PC-3 (cell line): ENCODE results near the gene SFXN4.
A peak's percentile ranks its signal among the peaks of the same experiment; 100 is the strongest.

Experiments
- EZH2phosphoT487 ChIP-seq: fragments of 300-600 bp; sonication (generic); IDR thresholded peaks from 2 replicates; pipeline ENCODE4 v1.6.1; 2018; ENCODE audit warnings: mild to moderate bottlenecking, antibody characterized with exemption, low read length, borderline replicate concordance
- TF ChIP-seq, protein P1 (sequence below): fragments of 300-600 bp; sonication (generic); conservative IDR thresholded peaks from 2 replicates; pipeline ENCODE4 v1.5.1; 2017; ENCODE audit warnings: antibody characterized with exemption, low read depth, mild to moderate bottlenecking, low read length

DNA sequence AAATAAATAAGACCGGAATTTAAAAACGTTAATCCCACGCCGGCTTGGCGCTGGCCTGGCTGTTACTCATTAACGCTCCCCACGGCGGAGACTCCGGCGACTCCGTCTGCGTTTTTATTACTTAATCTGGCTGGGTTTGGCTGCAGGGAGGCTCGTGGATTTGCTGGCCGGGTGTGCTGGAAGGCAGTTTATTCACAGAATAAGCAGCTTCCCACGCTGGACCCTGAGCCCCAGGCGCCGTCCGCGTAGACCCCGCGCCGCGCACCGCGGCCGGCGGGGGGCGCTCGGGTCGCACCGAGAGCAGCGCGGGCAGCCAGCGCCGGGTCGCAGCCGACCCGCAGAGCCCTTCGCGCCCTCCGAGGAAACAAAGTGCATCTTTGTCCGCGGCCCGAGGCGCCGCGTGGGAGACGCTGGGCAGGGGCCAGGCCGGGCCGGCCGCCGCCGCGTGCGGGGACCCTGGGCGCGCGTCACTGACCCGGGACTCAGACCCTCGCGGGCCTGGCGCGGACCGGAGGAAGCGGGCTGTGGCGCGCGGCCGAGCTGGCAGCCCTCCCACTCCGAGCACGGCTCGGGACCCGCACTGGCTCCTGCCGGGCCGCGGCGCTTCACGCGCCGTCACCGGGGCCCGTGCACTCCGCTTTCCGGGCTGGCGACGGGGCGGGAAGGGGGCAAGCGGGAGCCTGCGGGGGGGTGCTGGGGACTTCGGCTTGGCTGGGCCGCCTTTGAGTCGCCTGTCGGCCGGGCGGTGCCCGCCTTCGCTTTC is 41.3 kb upstream of the SFXN4 start:
- TF ChIP-seq, protein P1, sequence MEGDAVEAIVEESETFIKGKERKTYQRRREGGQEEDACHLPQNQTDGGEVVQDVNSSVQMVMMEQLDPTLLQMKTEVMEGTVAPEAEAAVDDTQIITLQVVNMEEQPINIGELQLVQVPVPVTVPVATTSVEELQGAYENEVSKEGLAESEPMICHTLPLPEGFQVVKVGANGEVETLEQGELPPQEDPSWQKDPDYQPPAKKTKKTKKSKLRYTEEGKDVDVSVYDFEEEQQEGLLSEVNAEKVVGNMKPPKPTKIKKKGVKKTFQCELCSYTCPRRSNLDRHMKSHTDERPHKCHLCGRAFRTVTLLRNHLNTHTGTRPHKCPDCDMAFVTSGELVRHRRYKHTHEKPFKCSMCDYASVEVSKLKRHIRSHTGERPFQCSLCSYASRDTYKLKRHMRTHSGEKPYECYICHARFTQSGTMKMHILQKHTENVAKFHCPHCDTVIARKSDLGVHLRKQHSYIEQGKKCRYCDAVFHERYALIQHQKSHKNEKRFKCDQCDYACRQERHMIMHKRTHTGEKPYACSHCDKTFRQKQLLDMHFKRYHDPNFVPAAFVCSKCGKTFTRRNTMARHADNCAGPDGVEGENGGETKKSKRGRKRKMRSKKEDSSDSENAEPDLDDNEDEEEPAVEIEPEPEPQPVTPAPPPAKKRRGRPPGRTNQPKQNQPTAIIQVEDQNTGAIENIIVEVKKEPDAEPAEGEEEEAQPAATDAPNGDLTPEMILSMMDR: peak; percentile 65
- TF ChIP-seq EZH2phosphoT487: no peak
